KMS-11 (cell line): ENCODE data around the gene FAM114A1.

ENCODE experiments used
- H2AFZ ChIP-seq: fragments of 200-600 bp; sonication (generic); 2 replicates; pipeline ENCODE4 v1.6.1; 2016; ENCODE audit warnings: antibody characterized with exemption, mixed run types, low read depth
- H3K27ac ChIP-seq: fragments of 200-600 bp; sonication (generic); 2 replicates; pipeline ENCODE4 v1.6.1; 2016; ENCODE audit warnings: mild to moderate bottlenecking, mixed run types
- H3K27me3 ChIP-seq: fragments of 200-600 bp; sonication (generic); 2 replicates; pipeline ENCODE4 v1.6.1; 2017; ENCODE audit warnings: mild to moderate bottlenecking, low read depth, mixed run types, moderate library complexity; ENCODE audit not compliant: insufficient read depth
- H3K36me3 ChIP-seq: fragments of 200-600 bp; sonication (generic); 2 replicates; pipeline ENCODE4 v1.6.1; 2017; ENCODE audit warnings: mild to moderate bottlenecking, mixed run types; ENCODE audit not compliant: insufficient read depth
- H3K4me1 ChIP-seq: fragments of 200-600 bp; sonication (generic); 2 replicates; pipeline ENCODE4 v1.6.1; 2016; ENCODE audit warnings: mild to moderate bottlenecking, low read depth, mixed run types; ENCODE audit not compliant: poor library complexity, severe bottlenecking
- H3K4me2 ChIP-seq: fragments of 200-600 bp; sonication (generic); 2 replicates; pipeline ENCODE4 v1.7.0; 2016; ENCODE audit warnings: mild to moderate bottlenecking, mixed run types
- H3K4me3 ChIP-seq: fragments of 200-600 bp; sonication (generic); IDR thresholded peaks from 2 replicates; pipeline ENCODE4 v1.6.1; 2017; ENCODE audit warnings: low read depth, low read length, mixed read lengths; ENCODE audit not compliant: insufficient read depth
- H3K79me2 ChIP-seq: fragments of 200-600 bp; sonication (generic); 2 replicates; pipeline ENCODE4 v1.6.1; 2016; ENCODE audit warnings: low read depth, mixed run types; ENCODE audit not compliant: insufficient read depth
- H3K9ac ChIP-seq: fragments of 200-600 bp; sonication (generic); 2 replicates; pipeline ENCODE4 v1.6.1; 2016; ENCODE audit warnings: mild to moderate bottlenecking, mixed run types
- H4K20me1 ChIP-seq: fragments of 200-600 bp; sonication (generic); 2 replicates; pipeline ENCODE4 v1.6.1; 2016; ENCODE audit warnings: mild to moderate bottlenecking, mixed run types; ENCODE audit not compliant: insufficient read depth
- CTCF ChIP-seq: fragments of 200-600 bp; sonication (generic); conservative IDR thresholded peaks from 2 replicates; pipeline ENCODE4 v1.6.1; 2017; ENCODE audit warnings: low read depth, mild to moderate bottlenecking, antibody characterized with exemption, low read length, moderate library complexity, mixed read lengths

The FAM114A1 gene

GRCh38 chr4:38917481-38918025 lies 49.9 kb downstream of the FAM114A1 start:
- Histone ChIP-seq H3K27me3 (no peaks in the 10 kb centered on the region), H3K79me2 (no peaks in the 10 kb centered on the region), H3K9ac (no peak overlapping the region), H2AFZ (no peak overlapping the region), H4K20me1 (no peaks in the 10 kb centered on the region), H3K4me1 (no peaks in the 10 kb centered on the region), H3K36me3 (no peaks in the 10 kb centered on the region), H3K27ac (no peak overlapping the region), H3K4me3 (no peak overlapping the region), H3K4me2 (no peak overlapping the region)
- no peak for TF ChIP-seq CTCF

GRCh38 chr4:38919494-38919893 lies 51.9 kb downstream of the FAM114A1 start:
- H2AFZ ChIP-seq: no peak overlapping the region
- H3K36me3 ChIP-seq: no peaks in the 10 kb centered on the region
- TF ChIP-seq CTCF: no peak
- no peaks in the 10 kb centered on the region for H3K4me1 ChIP-seq
- no peaks in the 10 kb centered on the region for H3K27me3 ChIP-seq
- no peak overlapping the region for H3K9ac ChIP-seq
- H3K79me2 ChIP-seq: no peaks in the 10 kb centered on the region
- no peak overlapping the region for H3K4me2 ChIP-seq
- H3K27ac ChIP-seq: no peak overlapping the region
- H3K4me3 ChIP-seq: no peak overlapping the region
- no peaks in the 10 kb centered on the region for H4K20me1 ChIP-seq

- TF ChIP-seq CTCF: no peak
- H3K9ac ChIP-seq: no peak overlapping the region
- no peaks in the 10 kb centered on the region for H3K4me1 ChIP-seq
- no peaks in the 10 kb centered on the region for H4K20me1 ChIP-seq
- no peak overlapping the region for H3K4me3 ChIP-seq
- no peak overlapping the region for H3K27ac ChIP-seq
- no peak overlapping the region for H2AFZ ChIP-seq
- H3K4me2 ChIP-seq: no peak overlapping the region
- H3K79me2 ChIP-seq: no peaks in the 10 kb centered on the region
- no peaks in the 10 kb centered on the region for H3K27me3 ChIP-seq
- H3K36me3 ChIP-seq: no peaks in the 10 kb centered on the region
Measured at GRCh38 chr4:38920186-38920585, 52.6 kb downstream of the FAM114A1 start.

GRCh38 chr4:38920677-38921076 lies 53.1 kb downstream of the FAM114A1 start:
- Histone ChIP-seq H2AFZ (no peak overlapping the region), H3K36me3 (no peaks in the 10 kb centered on the region), H4K20me1 (no peaks in the 10 kb centered on the region), H3K27ac (no peak overlapping the region), H3K4me3 (no peak overlapping the region), H3K4me2 (no peak overlapping the region), H3K9ac (no peak overlapping the region), H3K27me3 (no peaks in the 10 kb centered on the region), H3K79me2 (no peaks in the 10 kb centered on the region), H3K4me1 (no peaks in the 10 kb centered on the region)
- no peak for TF ChIP-seq CTCF

GRCh38 chr4:38921151-38921550 lies 53.5 kb downstream of the FAM114A1 start:
- no peak for TF ChIP-seq CTCF
- Histone ChIP-seq H3K27me3 (no peaks in the 10 kb centered on the region), H3K4me1 (no peaks in the 10 kb centered on the region), H3K79me2 (no peaks in the 10 kb centered on the region), H3K4me3 (no peak overlapping the region), H4K20me1 (no peaks in the 10 kb centered on the region), H3K9ac (no peak overlapping the region), H3K4me2 (no peak overlapping the region), H3K36me3 (no peaks in the 10 kb centered on the region), H3K27ac (no peak overlapping the region), H2AFZ (no peak overlapping the region)
